GM23338 (cell line): ENCODE data around the gene FNDC11.

Experiments
- CREB1 ChIP-seq: fragments of 250-450 bp; sonication (Bioruptor Pico); IDR thresholded peaks from 2 replicates; pipeline ENCODE4 v1.5.0; 2020; ENCODE audit warnings: low read depth, mild to moderate bottlenecking, moderate library complexity
- CTCF ChIP-seq, 2 experiments: fragments of 200-600 bp in 1 of 2; sonication (generic) in 1 of 2; conservative IDR thresholded peaks; 2 replicates each; pipeline versions ENCODE4 v1.5.1 to v1.6.1; 2016 to 2017; ENCODE audit warnings: antibody characterized with exemption in 2 of 2, low read depth in 2 of 2, mild to moderate bottlenecking in 2 of 2, moderate library complexity in 1 of 2
- EZH2 ChIP-seq: fragments of 200-600 bp; sonication (generic); IDR thresholded peaks from one replicate; pipeline ENCODE4 v1.8.0; 2017; ENCODE audit warnings: antibody characterized with exemption, mild to moderate bottlenecking, low read depth; ENCODE audit not compliant: unreplicated experiment
- POLR2AphosphoS5 ChIP-seq: IDR thresholded peaks from 2 replicates; pipeline ENCODE4 v1.6.1; 2016; ENCODE audit warnings: antibody characterized with exemption, low read depth
- TF ChIP-seq, protein P1 (sequence below): IDR thresholded peaks from one replicate; pipeline ENCODE4 v1.6.1; 2018; ENCODE audit warnings: antibody characterized with exemption; ENCODE audit not compliant: unreplicated experiment

DNA sequence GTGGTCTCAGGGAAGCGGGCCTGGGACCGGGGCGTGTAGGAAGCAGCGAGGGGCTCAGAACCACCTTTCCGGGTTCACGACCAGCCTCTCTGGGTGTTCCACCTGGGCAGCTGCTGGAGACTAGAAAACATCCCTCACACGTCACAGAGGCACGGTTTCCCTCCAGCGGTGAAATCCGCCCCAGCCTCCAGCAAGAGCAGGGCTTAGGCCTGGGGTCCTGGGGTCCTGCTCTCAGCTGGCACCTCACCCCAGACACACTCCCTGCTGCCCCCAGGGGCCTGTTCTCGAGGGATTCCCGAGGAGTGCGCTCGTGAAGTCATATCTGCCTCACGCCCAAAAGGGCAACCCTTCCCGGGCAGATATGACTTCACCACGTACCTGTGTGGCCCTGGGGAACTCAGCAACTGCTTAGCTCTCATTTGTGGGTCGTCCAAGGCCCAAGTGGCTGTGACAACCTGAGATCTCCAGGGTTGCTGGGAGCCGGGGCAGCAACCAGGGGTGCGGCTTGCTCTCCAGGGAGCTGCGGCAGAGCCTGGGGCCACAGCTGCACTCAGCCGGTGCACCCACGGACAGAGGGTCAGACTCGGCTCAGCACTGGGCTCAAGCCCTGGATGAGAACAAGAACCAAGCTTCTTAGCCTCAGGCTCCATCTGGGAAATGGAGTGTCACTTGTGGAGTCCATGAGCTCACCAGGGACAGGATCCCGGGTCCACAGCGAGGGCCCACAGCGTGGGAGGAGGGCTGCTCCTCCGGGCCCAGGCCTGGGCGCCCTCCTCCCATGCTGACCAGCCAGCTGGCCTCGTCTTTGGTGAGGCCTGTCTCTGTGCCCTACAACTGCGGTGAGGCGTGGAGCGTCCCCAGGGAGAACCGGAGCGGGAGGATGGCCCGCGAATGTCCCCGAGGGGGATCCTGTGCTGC is 661 bp downstream of the FNDC11 start:
- no peak for TF ChIP-seq CTCF (conservative IDR thresholded peaks at IDR 0.05; ENCODE audit: low read depth in 2 of 2)
- TF ChIP-seq EZH2 = no peak
- no peak for TF ChIP-seq POLR2AphosphoS5
- TF ChIP-seq, protein P1, sequence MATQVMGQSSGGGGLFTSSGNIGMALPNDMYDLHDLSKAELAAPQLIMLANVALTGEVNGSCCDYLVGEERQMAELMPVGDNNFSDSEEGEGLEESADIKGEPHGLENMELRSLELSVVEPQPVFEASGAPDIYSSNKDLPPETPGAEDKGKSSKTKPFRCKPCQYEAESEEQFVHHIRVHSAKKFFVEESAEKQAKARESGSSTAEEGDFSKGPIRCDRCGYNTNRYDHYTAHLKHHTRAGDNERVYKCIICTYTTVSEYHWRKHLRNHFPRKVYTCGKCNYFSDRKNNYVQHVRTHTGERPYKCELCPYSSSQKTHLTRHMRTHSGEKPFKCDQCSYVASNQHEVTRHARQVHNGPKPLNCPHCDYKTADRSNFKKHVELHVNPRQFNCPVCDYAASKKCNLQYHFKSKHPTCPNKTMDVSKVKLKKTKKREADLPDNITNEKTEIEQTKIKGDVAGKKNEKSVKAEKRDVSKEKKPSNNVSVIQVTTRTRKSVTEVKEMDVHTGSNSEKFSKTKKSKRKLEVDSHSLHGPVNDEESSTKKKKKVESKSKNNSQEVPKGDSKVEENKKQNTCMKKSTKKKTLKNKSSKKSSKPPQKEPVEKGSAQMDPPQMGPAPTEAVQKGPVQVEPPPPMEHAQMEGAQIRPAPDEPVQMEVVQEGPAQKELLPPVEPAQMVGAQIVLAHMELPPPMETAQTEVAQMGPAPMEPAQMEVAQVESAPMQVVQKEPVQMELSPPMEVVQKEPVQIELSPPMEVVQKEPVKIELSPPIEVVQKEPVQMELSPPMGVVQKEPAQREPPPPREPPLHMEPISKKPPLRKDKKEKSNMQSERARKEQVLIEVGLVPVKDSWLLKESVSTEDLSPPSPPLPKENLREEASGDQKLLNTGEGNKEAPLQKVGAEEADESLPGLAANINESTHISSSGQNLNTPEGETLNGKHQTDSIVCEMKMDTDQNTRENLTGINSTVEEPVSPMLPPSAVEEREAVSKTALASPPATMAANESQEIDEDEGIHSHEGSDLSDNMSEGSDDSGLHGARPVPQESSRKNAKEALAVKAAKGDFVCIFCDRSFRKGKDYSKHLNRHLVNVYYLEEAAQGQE = no peak
- no peak for TF ChIP-seq CREB1 (CRISPR knock-in tag)
